ENCODE data around the gene HENMT1.

DNA sequence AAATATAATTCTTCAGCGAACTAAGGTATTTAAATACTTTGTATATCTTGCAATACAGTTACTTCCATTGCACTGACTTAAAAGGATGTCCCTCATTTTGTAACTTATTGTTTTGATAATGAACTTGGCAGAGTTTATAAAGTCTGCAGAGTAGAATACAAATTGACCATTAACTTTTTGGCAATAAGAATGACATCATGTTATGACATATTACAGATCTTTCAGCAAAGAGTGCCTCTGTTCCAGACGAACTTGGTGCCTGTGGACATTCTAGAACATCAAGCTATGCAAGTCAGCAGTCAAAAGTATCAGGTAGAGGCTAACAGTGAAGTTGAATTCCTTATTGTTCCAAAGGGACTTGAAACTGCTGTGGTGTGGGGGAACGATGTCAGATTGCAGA, 32.9 kb downstream of the HENMT1 start:
- TF ChIP-seq, protein P1, sequence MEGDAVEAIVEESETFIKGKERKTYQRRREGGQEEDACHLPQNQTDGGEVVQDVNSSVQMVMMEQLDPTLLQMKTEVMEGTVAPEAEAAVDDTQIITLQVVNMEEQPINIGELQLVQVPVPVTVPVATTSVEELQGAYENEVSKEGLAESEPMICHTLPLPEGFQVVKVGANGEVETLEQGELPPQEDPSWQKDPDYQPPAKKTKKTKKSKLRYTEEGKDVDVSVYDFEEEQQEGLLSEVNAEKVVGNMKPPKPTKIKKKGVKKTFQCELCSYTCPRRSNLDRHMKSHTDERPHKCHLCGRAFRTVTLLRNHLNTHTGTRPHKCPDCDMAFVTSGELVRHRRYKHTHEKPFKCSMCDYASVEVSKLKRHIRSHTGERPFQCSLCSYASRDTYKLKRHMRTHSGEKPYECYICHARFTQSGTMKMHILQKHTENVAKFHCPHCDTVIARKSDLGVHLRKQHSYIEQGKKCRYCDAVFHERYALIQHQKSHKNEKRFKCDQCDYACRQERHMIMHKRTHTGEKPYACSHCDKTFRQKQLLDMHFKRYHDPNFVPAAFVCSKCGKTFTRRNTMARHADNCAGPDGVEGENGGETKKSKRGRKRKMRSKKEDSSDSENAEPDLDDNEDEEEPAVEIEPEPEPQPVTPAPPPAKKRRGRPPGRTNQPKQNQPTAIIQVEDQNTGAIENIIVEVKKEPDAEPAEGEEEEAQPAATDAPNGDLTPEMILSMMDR (IDR thresholded peaks at IDR 0.05), result no peak
- TF ChIP-seq POLR2A (IDR thresholded peaks at IDR 0.05), result no peak
